H1 (cell line): ENCODE results near the gene ARL5C. TPM values are rescaled to one million over a fixed set of nuclear protein-coding genes. Genes with fewer than 3 reads are reported as not detected.

ENCODE experiments used
- polyA plus RNA-seq, 7 experiments: library from polyadenylated mRNA; depleted of rRNA in 3 of 7; stranded (reverse) in 5 of 7; unstranded in 2 of 7; fragments of >200 nt in 5 of 7; fragments of 200-250 nt in 2 of 7; gene quantifications; 1 replicate in 5 of 7; 2 replicates in 1 of 7; 4 replicates in 1 of 7; pipeline versions ENCODE4 v1.2.1 to v1.2.3, GENCODE V29; 2011 to 2013; ENCODE audit warnings: missing spikeins in 2 of 7, mixed read lengths in 2 of 7
- total RNA-seq: library from RNA; stranded (reverse); fragmentation: NEBNext Ultra II Directional; extraction: Animal tissue kit (Norgen Biotek cat#: 25700); gene quantifications from 2 replicates; pipeline ENCODE4 v1.2.1, GENCODE V29; 2021
- TF ChIP-seq, protein P1 (sequence below): fragments of 300-600 bp; sonication (generic); IDR thresholded peaks from 2 replicates; pipeline ENCODE4 v1.7.1; 2012; ENCODE audit warnings: low read length, moderate library complexity, mild to moderate bottlenecking, inconsistent platforms; ENCODE audit not compliant: insufficient replicate concordance

ARL5C gene
- total and polyA plus RNA-seq, 2 of the 8 experiments (the other 6 are each of a cell fraction or from before 2014, with no cell fraction given) = not detected

DNA sequence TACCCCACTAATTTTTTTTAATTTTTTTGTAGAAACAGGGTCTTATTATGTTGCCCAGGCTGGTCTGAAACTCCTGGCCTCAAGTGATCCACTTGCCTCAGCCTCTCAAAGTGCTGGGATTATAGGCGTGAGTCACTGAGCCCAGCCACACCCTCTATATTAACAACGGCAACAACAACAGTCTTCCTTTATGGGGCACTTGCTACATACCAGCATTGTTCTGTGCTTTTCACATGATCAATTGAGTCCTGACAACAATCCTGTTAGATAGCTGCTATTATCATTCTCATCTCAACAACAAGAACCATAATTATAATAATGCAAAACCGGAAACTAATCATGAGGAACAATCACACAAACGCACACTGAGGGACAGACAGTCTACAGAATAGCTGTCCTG, 12.6 kb upstream of the ARL5C start (continued):
- TF ChIP-seq, protein P1, sequence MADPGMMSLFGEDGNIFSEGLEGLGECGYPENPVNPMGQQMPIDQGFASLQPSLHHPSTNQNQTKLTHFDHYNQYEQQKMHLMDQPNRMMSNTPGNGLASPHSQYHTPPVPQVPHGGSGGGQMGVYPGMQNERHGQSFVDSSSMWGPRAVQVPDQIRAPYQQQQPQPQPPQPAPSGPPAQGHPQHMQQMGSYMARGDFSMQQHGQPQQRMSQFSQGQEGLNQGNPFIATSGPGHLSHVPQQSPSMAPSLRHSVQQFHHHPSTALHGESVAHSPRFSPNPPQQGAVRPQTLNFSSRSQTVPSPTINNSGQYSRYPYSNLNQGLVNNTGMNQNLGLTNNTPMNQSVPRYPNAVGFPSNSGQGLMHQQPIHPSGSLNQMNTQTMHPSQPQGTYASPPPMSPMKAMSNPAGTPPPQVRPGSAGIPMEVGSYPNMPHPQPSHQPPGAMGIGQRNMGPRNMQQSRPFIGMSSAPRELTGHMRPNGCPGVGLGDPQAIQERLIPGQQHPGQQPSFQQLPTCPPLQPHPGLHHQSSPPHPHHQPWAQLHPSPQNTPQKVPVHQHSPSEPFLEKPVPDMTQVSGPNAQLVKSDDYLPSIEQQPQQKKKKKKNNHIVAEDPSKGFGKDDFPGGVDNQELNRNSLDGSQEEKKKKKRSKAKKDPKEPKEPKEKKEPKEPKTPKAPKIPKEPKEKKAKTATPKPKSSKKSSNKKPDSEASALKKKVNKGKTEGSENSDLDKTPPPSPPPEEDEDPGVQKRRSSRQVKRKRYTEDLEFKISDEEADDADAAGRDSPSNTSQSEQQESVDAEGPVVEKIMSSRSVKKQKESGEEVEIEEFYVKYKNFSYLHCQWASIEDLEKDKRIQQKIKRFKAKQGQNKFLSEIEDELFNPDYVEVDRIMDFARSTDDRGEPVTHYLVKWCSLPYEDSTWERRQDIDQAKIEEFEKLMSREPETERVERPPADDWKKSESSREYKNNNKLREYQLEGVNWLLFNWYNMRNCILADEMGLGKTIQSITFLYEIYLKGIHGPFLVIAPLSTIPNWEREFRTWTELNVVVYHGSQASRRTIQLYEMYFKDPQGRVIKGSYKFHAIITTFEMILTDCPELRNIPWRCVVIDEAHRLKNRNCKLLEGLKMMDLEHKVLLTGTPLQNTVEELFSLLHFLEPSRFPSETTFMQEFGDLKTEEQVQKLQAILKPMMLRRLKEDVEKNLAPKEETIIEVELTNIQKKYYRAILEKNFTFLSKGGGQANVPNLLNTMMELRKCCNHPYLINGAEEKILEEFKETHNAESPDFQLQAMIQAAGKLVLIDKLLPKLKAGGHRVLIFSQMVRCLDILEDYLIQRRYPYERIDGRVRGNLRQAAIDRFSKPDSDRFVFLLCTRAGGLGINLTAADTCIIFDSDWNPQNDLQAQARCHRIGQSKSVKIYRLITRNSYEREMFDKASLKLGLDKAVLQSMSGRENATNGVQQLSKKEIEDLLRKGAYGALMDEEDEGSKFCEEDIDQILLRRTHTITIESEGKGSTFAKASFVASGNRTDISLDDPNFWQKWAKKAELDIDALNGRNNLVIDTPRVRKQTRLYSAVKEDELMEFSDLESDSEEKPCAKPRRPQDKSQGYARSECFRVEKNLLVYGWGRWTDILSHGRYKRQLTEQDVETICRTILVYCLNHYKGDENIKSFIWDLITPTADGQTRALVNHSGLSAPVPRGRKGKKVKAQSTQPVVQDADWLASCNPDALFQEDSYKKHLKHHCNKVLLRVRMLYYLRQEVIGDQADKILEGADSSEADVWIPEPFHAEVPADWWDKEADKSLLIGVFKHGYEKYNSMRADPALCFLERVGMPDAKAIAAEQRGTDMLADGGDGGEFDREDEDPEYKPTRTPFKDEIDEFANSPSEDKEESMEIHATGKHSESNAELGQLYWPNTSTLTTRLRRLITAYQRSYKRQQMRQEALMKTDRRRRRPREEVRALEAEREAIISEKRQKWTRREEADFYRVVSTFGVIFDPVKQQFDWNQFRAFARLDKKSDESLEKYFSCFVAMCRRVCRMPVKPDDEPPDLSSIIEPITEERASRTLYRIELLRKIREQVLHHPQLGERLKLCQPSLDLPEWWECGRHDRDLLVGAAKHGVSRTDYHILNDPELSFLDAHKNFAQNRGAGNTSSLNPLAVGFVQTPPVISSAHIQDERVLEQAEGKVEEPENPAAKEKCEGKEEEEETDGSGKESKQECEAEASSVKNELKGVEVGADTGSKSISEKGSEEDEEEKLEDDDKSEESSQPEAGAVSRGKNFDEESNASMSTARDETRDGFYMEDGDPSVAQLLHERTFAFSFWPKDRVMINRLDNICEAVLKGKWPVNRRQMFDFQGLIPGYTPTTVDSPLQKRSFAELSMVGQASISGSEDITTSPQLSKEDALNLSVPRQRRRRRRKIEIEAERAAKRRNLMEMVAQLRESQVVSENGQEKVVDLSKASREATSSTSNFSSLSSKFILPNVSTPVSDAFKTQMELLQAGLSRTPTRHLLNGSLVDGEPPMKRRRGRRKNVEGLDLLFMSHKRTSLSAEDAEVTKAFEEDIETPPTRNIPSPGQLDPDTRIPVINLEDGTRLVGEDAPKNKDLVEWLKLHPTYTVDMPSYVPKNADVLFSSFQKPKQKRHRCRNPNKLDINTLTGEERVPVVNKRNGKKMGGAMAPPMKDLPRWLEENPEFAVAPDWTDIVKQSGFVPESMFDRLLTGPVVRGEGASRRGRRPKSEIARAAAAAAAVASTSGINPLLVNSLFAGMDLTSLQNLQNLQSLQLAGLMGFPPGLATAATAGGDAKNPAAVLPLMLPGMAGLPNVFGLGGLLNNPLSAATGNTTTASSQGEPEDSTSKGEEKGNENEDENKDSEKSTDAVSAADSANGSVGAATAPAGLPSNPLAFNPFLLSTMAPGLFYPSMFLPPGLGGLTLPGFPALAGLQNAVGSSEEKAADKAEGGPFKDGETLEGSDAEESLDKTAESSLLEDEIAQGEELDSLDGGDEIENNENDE = no peak
